Erythroblast (primary cell): ENCODE results near the gene RASEF.
"Not testable (repeated sequence)": the region's sequence is repeated elsewhere in the genome, so short reads cannot be mapped to it uniquely, and the experiment has no call there.

ENCODE experiments used
- DNase-seq, 2 experiments: peaks; one replicate each; lab custom pipeline; 2025; lab: John Stamatoyannopoulos, UW
- GATA1 ChIP-seq: IDR thresholded peaks from 2 replicates; pipeline ENCODE4 v1.6.1; 2011; ENCODE audit warnings: low read depth, mild to moderate bottlenecking, control low read depth, low read length, moderate library complexity
- POLR2A ChIP-seq: IDR thresholded peaks from 2 replicates; pipeline ENCODE4 v1.6.1; 2011; ENCODE audit warnings: mild to moderate bottlenecking, low read length

RASEF gene

DNA sequence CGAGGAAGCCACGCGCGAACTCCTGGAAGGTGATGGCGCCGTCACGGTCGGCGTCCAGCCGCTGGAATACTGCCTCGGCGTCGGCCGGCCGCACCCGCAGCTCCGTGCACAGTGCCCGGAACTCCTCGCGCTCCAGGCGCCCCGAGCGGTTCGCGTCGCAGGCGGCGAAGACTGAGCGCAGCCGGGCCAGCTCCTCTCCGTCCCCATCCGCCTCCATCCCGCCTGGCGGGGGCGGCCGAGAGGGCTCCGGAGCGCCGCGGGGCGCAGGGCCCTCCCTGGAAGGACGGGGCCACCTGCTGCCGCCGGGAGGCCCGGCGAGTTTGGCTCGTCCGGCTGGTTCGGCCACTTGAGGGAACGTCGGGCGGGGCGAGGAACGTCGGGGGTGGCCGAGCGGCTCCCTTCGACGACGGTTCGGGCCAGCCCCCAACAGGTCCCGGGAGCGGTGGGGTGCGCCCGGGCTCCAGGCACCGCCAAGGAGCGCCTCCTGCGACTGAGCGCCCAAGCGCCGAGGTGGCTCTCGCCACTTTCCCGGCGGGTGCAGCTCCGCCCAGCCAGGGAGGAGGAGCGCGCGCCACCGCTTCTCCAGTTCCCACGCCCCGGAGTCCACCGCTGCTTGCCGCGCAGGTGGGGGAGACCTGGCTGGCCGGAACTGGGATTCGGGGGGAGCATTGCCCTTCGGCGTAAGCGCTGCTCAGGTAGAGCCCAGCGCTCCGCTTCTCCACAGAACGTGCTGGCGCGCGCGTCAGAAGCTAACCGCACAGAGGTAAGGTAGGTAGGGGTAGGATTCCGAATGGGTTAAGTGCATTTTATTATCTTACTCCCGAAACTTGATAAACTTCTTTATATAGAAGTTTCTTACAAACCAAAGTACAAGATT, at the start of gene RASEF:
Gene RASEF (minus strand): TSS at position 492 of the 877 bp plus-strand sequence. CDS start 275 bp downstream, at position 217.
- DNase-seq, result no peak
- TF ChIP-seq POLR2A (no peak), GATA1 (no peak)

GRCh38 chr9:83111169-83111568, 48.2 kb upstream of the RASEF start:
- no peak for TF ChIP-seq GATA1
- TF ChIP-seq POLR2A, result no peak
- DNase-seq, result no peak

DNA sequence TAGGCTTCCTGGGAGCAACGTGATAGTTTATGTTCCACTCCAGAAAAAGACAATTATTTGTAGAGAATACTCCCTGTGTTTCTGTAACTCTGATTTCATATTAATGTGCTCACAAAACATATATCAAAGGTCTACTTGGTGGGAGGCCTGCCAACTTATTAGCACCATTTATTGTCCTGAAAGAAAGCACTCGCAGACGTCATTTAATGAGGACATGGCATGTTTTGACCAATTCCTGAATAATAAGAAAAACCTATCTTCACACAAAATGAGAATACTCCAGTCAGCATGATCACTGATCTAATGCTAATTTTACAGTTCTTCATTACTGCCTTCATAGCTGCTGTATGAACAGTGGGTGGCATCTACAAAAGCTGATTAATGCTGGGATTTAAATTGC, 46.4 kb upstream of the RASEF start:
- no peak for TF ChIP-seq GATA1
- TF ChIP-seq POLR2A, result no peak
- no peak for DNase-seq

DNA sequence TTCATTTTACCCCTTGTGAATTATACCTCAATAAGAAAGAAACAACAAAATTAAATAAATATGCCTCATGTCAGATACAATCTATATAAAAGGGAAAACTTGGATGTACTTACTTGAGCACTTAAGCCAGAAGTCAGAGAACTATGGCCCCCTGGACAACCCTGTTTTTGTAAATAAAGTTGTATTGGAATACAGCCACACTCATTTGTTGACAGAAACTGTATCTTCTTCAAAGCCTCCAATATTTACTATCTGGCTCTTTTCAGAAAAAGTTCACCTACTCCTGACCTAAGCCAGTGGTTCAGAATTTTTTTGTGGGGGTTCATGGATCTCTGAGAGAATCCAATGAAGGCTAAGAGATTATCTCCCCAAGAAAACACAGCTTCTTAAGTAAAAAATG, 45.3 kb upstream of the RASEF start:
- no peak for TF ChIP-seq GATA1
- TF ChIP-seq POLR2A, result no peak
- no peak for DNase-seq

DNA sequence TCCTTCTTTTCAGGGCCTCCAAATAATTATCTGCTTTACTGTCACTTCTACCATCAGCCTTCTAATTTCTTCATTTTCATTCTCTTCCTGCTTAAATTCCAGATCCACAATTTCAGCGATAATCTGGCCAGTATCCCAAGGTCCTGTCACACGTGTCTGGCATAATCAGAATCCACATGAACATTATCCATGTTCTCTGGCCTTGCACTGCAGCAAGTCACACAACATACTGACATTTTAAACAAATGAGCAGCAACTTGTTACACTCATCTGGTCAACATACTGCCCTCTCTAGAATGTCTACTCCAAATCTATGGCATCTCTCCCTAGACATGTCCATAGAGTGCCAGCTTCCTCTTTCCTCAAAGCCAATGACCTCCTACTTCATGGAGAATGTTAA, 43.8 kb upstream of the RASEF start:
- TF ChIP-seq POLR2A (no peak), GATA1 (no peak)
- DNase-seq, result no peak

DNA sequence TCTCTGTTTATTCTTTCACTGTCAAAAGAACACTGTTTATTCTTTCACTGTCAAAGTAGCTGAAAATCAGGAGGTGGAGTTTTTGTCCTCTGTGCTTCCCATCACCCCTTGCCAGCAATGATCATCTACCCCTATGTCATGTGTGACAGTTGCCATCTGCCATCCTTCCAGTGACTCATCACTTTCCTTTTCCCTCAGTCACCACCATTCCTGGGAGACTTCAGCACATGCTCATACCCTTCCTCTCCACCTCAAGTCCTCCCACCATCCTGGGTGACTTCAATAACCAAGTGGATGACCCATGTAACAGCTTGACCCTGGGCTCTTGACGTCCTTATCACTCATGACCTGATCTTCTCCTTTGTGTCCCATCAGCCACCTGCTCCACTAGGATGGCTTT, 43.3 kb upstream of the RASEF start:
- no peak for DNase-seq

GRCh38 chr9:83097633-83098032, 34.7 kb upstream of the RASEF start:
- DNase-seq, result no peak
- no peak for TF ChIP-seq POLR2A
- TF ChIP-seq GATA1, result no peak

More for the DNA sequence above, 43.3 kb upstream of the RASEF start:
- no peak for TF ChIP-seq POLR2A
- TF ChIP-seq GATA1, result no peak

DNA sequence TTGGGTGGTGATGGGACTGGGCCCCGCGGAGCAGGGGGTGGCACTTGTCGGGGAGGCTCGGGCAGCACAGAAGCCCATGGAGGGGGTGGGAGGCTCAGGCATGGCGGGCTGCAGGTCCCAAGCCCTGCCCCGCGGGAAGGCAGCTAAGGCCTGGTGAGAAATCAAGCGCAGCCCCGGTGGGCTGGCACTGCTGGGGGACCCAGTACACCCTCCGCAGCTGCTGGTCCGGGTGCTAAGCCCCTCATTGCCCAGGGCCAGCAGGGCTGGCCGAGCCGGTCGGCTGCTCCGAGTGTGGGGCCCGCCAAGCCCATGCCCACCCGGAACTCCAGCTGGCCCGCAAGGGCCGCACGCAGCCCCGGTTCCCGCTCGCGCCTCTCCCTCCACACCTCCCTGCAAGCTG, 30.4 kb upstream of the RASEF start:
- DNase-seq, result not testable (repeated sequence)

- no peak for DNase-seq
- TF ChIP-seq POLR2A, result no peak
- no peak for TF ChIP-seq GATA1
Measured at GRCh38 chr9:83081846-83082245, 18.9 kb upstream of the RASEF start.

- TF ChIP-seq GATA1, result no peak
- no peak for DNase-seq
Measured at GRCh38 chr9:83081010-83081409, 18.1 kb upstream of the RASEF start.

DNA sequence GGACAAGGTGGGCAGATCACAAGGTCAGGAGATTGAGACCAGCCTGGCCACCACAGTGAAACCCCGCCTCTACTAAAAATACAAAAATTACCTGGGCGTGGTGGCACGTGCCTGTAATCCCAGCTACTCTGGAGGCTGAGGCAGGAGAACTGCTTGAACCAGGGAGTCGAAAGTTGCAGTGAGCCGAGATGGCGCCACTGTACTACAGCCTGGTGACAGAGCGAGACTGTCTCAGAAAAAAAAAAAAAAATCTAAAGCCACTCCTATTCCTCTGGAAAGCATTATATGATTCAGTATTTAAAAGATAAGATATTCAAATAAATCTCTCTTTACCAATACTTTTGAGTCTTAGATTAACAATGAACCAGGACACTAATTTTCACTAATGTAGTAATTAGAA, 13.0 kb upstream of the RASEF start:
- DNase-seq, result not testable (repeated sequence)

DNA sequence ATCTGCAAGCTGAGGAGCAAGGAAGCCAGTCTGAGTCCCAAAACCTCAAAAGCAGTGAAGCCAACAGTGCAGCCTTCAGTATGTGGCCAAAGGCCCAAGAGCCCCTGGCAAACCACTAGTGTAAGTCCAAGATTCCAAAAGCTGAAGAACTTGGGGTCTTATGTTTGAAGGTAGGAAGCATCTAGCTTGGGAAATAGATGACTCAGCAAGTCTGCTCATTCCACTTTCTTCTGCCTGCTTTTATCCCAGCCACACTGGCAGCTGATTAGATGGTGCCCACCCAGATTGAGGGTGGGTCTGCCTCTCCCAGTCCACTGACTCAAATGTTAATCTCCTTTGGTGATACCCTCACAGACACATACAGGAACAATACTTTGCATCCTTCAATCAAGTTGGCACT, 9.6 kb upstream of the RASEF start:
- not testable (repeated sequence) for DNase-seq

DNA sequence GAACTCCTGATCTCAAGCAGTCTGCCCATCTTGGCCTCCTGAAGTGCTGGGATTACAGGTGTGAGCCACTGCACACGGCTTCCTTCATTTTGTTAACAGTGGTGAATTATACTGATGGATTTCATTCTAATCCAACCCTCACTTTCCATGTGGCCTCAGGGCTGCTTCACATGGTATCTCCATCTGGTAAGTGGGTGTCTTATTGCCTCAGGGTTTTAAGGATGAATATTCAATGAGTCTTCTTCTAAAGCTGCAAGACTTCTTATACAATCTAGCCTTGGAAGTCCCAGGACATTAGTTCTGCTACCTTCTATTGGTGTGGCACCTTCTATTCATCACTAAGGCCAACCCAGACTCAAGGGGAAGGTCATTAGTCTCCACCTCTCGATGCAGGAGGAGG, 8.7 kb upstream of the RASEF start:
- TF ChIP-seq POLR2A (no peak), GATA1 (no peak)
- no peak for DNase-seq

- no peak for TF ChIP-seq POLR2A
- TF ChIP-seq GATA1, result no peak
- DNase-seq, result no peak
Measured at GRCh38 chr9:83070261-83070660, 7.3 kb upstream of the RASEF start.

DNA sequence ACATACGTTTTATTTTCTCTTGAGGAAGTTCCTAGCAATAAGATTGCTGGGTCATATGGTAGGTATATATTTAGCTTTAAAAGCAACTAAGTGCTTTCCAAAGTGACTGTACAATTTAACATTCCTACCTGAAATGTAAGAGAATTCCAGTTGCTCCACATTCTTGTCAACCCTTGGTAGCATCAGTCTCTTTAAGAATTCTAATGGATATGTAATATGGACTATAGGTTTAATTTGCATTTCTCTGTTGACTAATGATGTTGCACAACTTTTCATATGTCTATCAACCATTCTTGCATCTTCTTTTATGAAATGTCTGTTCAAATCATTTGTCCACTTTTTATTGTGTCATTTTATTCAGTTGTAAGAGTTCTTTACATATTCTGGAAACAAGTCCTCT, 6.7 kb upstream of the RASEF start:
- TF ChIP-seq GATA1, result no peak
- no peak for TF ChIP-seq POLR2A
- DNase-seq, result no peak

GRCh38 chr9:83068414-83068813, 5.5 kb upstream of the RASEF start:
- TF ChIP-seq GATA1 (no peak), POLR2A (no peak)
- DNase-seq, result no peak
